HepG2 (cell line): ENCODE data around the gene TMEM41A. TPM values are rescaled to one million over a fixed set of nuclear protein-coding genes. Genes with fewer than 3 reads are reported as not detected.

Experiments
- ATAC-seq: fragments of 200-7000 bp; cut with Tn5 transposase; 3 replicates; pipeline ENCODE4 v1.9.1; 2020; ENCODE audit warnings: mild to moderate bottlenecking, moderate library complexity
- BruUV-seq: library from RNA; stranded (reverse); fragments of 400-500 nt; replicated peaks from 2 replicates; lab custom pipeline; 2021; lab: Mats Ljungman, UMichigan
- CTCF ChIA-PET: fragments of 300-600 bp; formaldehyde crosslinking; extraction: SDS; loops from one replicate; lab custom pipeline; 2021; ENCODE audit warnings: low total read pairs, inconsistent platforms, low intra/inter-chr PET ratio; lab: Yijun Ruan, JAX
- POLR2A ChIA-PET: fragments of 350-600 bp; sonication (Branson Sonifier 250); formaldehyde crosslinking; loops from one replicate; lab custom pipeline; 2020; ENCODE audit warnings: antibody characterized with exemption, inconsistent platforms; lab: Yijun Ruan, JAX
- DNase-seq: peaks from one replicate; pipeline ENCODE4 v3.0.0-alpha.2; 2015; ENCODE audit warnings: low spot score
- FAIRE-seq: peaks from 3 replicates; lab custom pipeline; 2011; peaks lifted over from hg19 to GRCh38; lab: Jason Lieb, UNC
- H2AFZ ChIP-seq: one replicate; pipeline ENCODE4 v1.6.1; 2011; ENCODE audit warnings: low read length, inconsistent platforms
- H3K27ac ChIP-seq: fragments of 300-600 bp; 3 replicates; pipeline ENCODE4 v1.8.0; 2011; ENCODE audit warnings: mixed run types, mild to moderate bottlenecking, mixed read lengths, low read length, inconsistent platforms; ENCODE audit not compliant: insufficient read depth; ENCODE audit errors: extremely low read length
- H3K27me3 ChIP-seq, 2 experiments: fragments of 200-600 bp in 1 of 2; 2 replicates in 1 of 2; 3 replicates in 1 of 2; pipeline versions ENCODE4 v1.6.0 to v1.8.0; 2011; ENCODE audit warnings: low read length in 2 of 2, mild to moderate bottlenecking in 2 of 2, moderate library complexity in 2 of 2, inconsistent platforms in 1 of 2; ENCODE audit not compliant: insufficient read depth in 2 of 2, control insufficient read depth in 1 of 2
- H3K36me3 ChIP-seq, 2 experiments: fragments of 200-600 bp in 1 of 2; replicated peaks in 1 of 2; 2 replicates in 1 of 2; 3 replicates in 1 of 2; pipeline versions ENCODE4 v1.5.1 to v1.8.0; 2011; ENCODE audit warnings: low read length in 2 of 2, inconsistent platforms in 1 of 2; ENCODE audit not compliant: insufficient read depth in 2 of 2, control insufficient read depth in 1 of 2
- H3K4me1 ChIP-seq: 2 replicates; pipeline ENCODE4 v1.5.1; 2012; ENCODE audit warnings: low read length, inconsistent platforms; ENCODE audit not compliant: insufficient read depth
- H3K4me2 ChIP-seq: 2 replicates; pipeline ENCODE4 v1.6.0; 2011; ENCODE audit warnings: low read depth, low read length, inconsistent platforms
- H3K4me3 ChIP-seq, 3 experiments: fragments of 200-600 bp in 1 of 3; sonication (generic), shearing (Covaris generic) in 1 of 3; replicated peaks in 1 of 3; 2 replicates each; pipeline ENCODE4 v1.5.1; 2011 to 2016; ENCODE audit warnings: low read length in 3 of 3, inconsistent platforms in 2 of 3, low read depth in 2 of 3, mild to moderate bottlenecking in 2 of 3, control low read depth in 1 of 3, mixed read lengths in 1 of 3; ENCODE audit not compliant: insufficient read depth in 1 of 3
- H3K79me2 ChIP-seq: one replicate; pipeline ENCODE4 v1.6.1; 2011; ENCODE audit warnings: low read length, inconsistent platforms; ENCODE audit not compliant: insufficient read depth
- H3K9ac ChIP-seq: 2 replicates; pipeline ENCODE4 v1.6.0; 2011; ENCODE audit warnings: mild to moderate bottlenecking, low read depth, low read length, inconsistent platforms; ENCODE audit not compliant: insufficient read depth
- H3K9me3 ChIP-seq: 2 replicates; pipeline ENCODE4 v1.5.1; 2012; ENCODE audit warnings: mild to moderate bottlenecking, low read length
- H4K20me1 ChIP-seq: 2 replicates; pipeline ENCODE4 v1.6.0; 2011; ENCODE audit warnings: inconsistent platforms, mild to moderate bottlenecking, low read length, moderate library complexity; ENCODE audit not compliant: insufficient read depth
- ETS1 ChIP-seq: sonication (generic); formaldehyde crosslinking; IDR thresholded peaks from 2 replicates; pipeline ENCODE4 v1.4.0; 2020; ENCODE audit warnings: missing genetic modification reagents
- HCFC1 ChIP-seq: fragments of 150-350 bp; IDR thresholded peaks from 2 replicates; pipeline ENCODE4 v1.6.1; 2014; ENCODE audit warnings: low read depth, low read length
- ZFP62 ChIP-seq: sonication (generic); formaldehyde crosslinking; IDR thresholded peaks from 2 replicates; pipeline ENCODE4 v1.4.0; 2020; ENCODE audit warnings: missing genetic modification reagents
- ZNF18 ChIP-seq: sonication (generic); formaldehyde crosslinking; IDR thresholded peaks from 2 replicates; pipeline ENCODE4 v1.8.0; 2022; ENCODE audit warnings: mild to moderate bottlenecking, missing genetic modification reagents; ENCODE audit not compliant: insufficient replicate concordance
- WGBS: methylation state at CpG from one replicate; pipeline ENCODE4 v1.1.6; 2017; ENCODE audit warnings: low lambda C conversion rate; 5-methylcytosine and 5-hydroxymethylcytosine counted together
- in situ Hi-C: cut with HindIII; loops from 2 replicates; pipeline ENCODE4 v1.10.0; 2017; ENCODE audit warnings: low pct_unique_long_range_greater_than_20kb; ENCODE audit not compliant: extremely low pct_ligation_motif_present
- intact Hi-C: fragments of 100-400 bp; cut with micrococcal nuclease; formaldehyde crosslinking; loops from one replicate; pipeline ENCODE4 v1.10.0; 2022; ENCODE audit not compliant: unreplicated experiment
- polyA plus RNA-seq, 8 experiments: library from polyadenylated mRNA; depleted of rRNA in 3 of 8; stranded (reverse) in 7 of 8; unstranded in 1 of 8; fragments of >200 nt; fragmentation: Illumina TruSeq in 4 of 8; extraction: Trizol in 4 of 8; gene quantifications; 2 replicates each; pipeline versions ENCODE4 v1.2.1 to v1.2.3, GENCODE V29; 2011 to 2016; ENCODE audit warnings: low read depth in 4 of 8, missing spikeins in 1 of 8, mixed read lengths in 1 of 8; ENCODE audit not compliant: insufficient read depth in 1 of 8
- total RNA-seq, 5 experiments: library from RNA; depleted of rRNA; stranded (reverse); fragments of >200 nt; fragmentation: Illumina TruSeq; extraction: Trizol; gene quantifications; 2 replicates each; pipeline ENCODE4 v1.2.3, GENCODE V29; 2016; ENCODE audit warnings: low read depth in 1 of 5

The TMEM41A gene
- total and polyA plus RNA-seq, 2 of the 13 experiments (the other 11 are each of a cell fraction or from before 2014, with no cell fraction given) = 30.0 to 40.0 TPM

GRCh38 chr3:185540695-185541094 is 41.9 kb upstream of the TMEM41A start (continued):
- TF ChIP-seq ETS1 = no peak

- TF ChIP-seq ZFP62 (CRISPR knock-in tag) (no peak), HCFC1 (no peak), ZNF18 (CRISPR knock-in tag) (peak; percentile 92)
- H3K9me3 ChIP-seq = no peaks in the 10 kb centered on the region
- no peak overlapping the region for H2AFZ ChIP-seq
- H3K4me3 ChIP-seq = no peak overlapping the region
- POLR2A ChIA-PET = no interaction called here
- 26% methylated on average over 2 of the region's 2 CpGs for WGBS
- CTCF ChIA-PET = no interaction called here
- no peaks in the 10 kb centered on the region for H4K20me1 ChIP-seq
- in situ Hi-C loops = no loop called here
- H3K79me2 ChIP-seq = no peaks in the 10 kb centered on the region
- H3K27me3 ChIP-seq = no peaks in the 10 kb centered on the region
- no peak for ATAC-seq
- no TSS peak for BruUV-seq
- intact Hi-C loops = no loop called here
- H3K9ac ChIP-seq = no peak overlapping the region
- H3K36me3 ChIP-seq = no peaks in the 10 kb centered on the region
- no peak overlapping the region for H3K4me2 ChIP-seq
- H3K4me1 ChIP-seq = peaks cover 18% of the 10 kb centered on the region
- DNase-seq = no peak
- H3K27ac ChIP-seq = no peak overlapping the region
- no peak for FAIRE-seq
Observed at GRCh38 chr3:185539934-185540333, 41.1 kb upstream of the TMEM41A start.
